ACC112 (cell line): ENCODE results near the gene ABR.

Experiments
- H2AFZ ChIP-seq: fragments of 200-600 bp; sonication (generic); one replicate; pipeline ENCODE4 v1.6.0; 2017; ENCODE audit warnings: antibody characterized with exemption, low read length; ENCODE audit not compliant: unreplicated experiment
- H3K27ac ChIP-seq: fragments of 200-600 bp; sonication (generic); 2 replicates; pipeline ENCODE4 v1.5.1; 2014; ENCODE audit warnings: low read depth, mild to moderate bottlenecking, antibody characterized with exemption, low read length, moderate library complexity
- H3K27me3 ChIP-seq: fragments of 200-600 bp; sonication (generic); 2 replicates; pipeline ENCODE4 v1.6.1; 2014; ENCODE audit warnings: mild to moderate bottlenecking, antibody characterized with exemption, low read length, moderate library complexity, mixed read lengths; ENCODE audit not compliant: insufficient read depth
- H3K36me3 ChIP-seq: fragments of 200-600 bp; sonication (generic); 2 replicates; pipeline ENCODE4 v1.6.1; 2016; ENCODE audit warnings: mild to moderate bottlenecking, antibody characterized with exemption, low read length, moderate library complexity, mixed read lengths; ENCODE audit not compliant: insufficient read depth
- H3K4me1 ChIP-seq: fragments of 200-600 bp; sonication (generic); one replicate; pipeline ENCODE4 v1.6.1; 2016; ENCODE audit warnings: low read length, mixed read lengths; ENCODE audit not compliant: insufficient read depth, unreplicated experiment, control insufficient read depth
- H3K4me3 ChIP-seq: fragments of 200-600 bp; sonication (generic); 2 replicates; pipeline ENCODE4 v1.5.1; 2014; ENCODE audit warnings: mild to moderate bottlenecking, low read depth, low read length
- H3K79me2 ChIP-seq: fragments of 200-600 bp; sonication (generic); one replicate; pipeline ENCODE4 v1.6.0; 2016; ENCODE audit warnings: low read length; ENCODE audit not compliant: control insufficient read depth, unreplicated experiment, insufficient read depth

ABR gene

DNA sequence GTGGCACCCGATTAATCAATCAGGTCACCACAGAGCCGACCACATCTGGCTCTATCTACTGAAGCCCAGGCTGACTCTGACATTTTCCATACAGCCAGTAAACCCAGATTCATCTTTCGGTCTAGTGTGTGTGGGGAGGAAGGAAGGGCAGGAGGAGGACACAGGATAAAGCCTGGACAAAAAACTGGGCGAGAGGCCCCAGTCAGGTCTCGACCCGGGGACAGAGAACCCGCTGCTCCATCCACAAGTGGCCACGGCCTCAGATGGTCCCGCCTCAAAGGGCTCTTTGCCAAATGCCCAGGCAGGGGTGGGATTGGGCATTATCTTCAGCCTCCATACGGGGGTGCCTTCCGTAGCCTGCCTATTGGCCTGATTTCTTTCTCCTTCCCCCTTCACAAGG lies 7.8 kb downstream of the ABR start:
- no peaks in the 10 kb centered on the region for H3K79me2 ChIP-seq
- H2AFZ ChIP-seq = no peak overlapping the region
- H3K27me3 ChIP-seq = no peaks in the 10 kb centered on the region
- H3K36me3 ChIP-seq = no peaks in the 10 kb centered on the region
- no peak overlapping the region for H3K4me3 ChIP-seq
- H3K27ac ChIP-seq = no peak overlapping the region
- H3K4me1 ChIP-seq = no peaks in the 10 kb centered on the region

DNA sequence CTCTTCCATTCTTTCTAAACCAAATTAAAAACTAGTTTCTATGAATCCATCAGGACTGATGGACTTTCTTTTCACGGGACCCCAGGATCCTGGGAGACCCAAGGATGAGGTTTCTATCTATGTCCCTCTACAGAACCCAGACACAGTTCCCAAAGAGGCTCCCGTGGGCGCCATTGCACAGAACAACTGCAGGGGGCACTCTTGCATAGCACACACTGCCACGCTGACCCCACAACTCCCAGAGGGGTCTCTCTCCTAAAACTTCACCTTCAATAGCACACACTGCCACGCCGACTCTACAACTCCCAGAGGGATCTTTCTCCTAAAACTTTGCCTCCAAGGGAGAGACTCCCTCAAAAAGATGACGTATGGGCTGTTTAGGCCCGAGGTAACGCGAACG lies 9.0 kb downstream of the ABR start:
- Histone ChIP-seq H3K4me1 (no peaks in the 10 kb centered on the region), H3K27me3 (no peaks in the 10 kb centered on the region), H2AFZ (no peak overlapping the region), H3K79me2 (no peaks in the 10 kb centered on the region), H3K4me3 (no peak overlapping the region), H3K27ac (no peak overlapping the region), H3K36me3 (no peaks in the 10 kb centered on the region)

DNA sequence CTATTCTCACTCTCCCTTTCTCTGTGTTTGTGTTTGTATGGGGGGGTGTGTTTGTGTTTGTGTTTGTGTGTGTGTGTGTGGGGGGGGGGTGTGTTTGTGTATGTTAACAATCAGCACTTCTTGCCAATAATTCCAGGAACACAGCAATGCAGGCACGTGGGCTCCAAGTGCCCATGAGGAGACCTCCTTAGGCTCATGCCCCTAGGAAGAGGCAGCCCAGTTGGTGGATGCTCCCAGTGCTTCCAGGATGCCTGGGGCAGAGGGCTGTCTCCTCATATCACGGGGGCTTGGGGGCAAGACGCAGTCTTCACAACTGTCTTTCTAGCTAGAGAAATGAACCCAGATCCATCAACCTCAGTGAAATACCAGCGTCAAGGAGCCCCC lies 9.9 kb downstream of the ABR start:
- Histone ChIP-seq H3K36me3 (no peaks in the 10 kb centered on the region), H3K27ac (no peak overlapping the region), H3K4me3 (no peak overlapping the region), H3K27me3 (no peaks in the 10 kb centered on the region), H3K4me1 (no peaks in the 10 kb centered on the region), H3K79me2 (no peaks in the 10 kb centered on the region), H2AFZ (no peak overlapping the region)

DNA sequence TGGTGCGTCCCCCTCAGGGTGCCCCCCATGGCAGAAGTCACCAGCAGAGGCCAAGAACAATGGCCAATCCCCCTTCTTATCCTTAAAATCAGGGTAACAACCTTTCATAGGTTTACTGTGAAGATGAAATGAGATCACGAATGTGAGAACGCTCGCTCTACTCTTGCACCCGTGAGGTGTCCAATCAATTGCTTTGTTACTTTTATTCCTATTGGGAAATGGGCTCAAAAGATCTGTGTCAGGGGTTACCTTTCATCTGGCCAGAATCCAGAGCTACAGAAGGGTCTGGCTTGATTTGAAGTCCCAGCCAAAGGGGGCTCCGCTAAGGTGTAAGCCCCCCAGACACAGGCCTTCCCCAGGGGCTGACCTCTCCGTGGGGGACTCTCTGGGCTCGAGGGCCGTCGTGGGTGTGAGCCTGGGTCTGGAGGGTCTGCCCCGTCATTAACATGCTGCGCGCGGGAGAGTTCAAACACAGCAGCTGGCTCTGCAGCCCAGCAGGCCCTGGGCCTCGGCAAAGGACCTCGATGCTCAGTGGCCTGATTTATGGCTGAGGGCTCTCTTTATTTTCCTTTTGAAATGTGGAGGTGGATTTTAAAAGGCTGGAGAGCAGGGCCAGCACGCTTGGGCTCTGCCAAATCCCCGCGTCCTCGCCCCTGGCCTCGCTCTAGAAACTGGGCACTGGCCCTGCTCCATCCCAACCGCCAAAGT lies 10.4 kb downstream of the ABR start:
- H3K36me3 ChIP-seq = no peaks in the 10 kb centered on the region
- H3K4me3 ChIP-seq = no peak overlapping the region
- H3K79me2 ChIP-seq = no peaks in the 10 kb centered on the region
- no peaks in the 10 kb centered on the region for H3K27me3 ChIP-seq
- H3K4me1 ChIP-seq = no peaks in the 10 kb centered on the region
- no peak overlapping the region for H3K27ac ChIP-seq
- H2AFZ ChIP-seq = no peak overlapping the region

DNA sequence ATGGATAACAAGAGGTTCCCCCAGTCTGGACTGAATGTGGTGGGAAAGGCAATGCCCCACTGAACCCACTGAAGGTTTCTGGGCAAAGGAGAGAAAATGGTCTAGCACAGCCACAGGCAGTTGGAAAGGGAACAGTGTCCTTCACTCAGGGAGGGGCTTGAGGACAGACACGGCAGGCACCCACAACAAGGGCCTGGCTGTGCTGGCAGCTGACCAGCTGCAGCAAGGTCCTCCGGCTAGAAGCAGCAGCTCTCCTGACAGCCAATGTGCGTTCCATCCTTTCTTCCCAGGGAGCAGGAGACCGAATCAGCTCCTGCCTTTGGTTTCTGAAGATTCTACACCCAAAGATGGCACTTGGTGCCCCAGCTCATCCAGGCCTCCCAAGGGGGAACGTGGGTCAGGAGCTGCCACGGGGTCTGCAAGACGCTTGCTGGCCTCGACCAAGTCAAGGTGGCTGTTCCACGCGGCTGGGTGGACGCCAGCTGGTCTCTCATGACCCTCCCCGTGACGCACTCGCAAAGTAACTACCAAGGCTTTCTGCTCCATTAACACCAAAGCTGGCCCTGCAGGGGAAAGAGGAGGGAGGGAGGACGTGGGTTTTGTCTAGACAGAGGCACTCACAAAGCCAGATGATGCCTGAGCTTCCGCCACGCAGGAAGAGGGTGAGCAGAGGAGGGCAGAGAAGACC lies 11.1 kb downstream of the ABR start:
- H3K4me1 ChIP-seq = no peaks in the 10 kb centered on the region
- no peak overlapping the region for H2AFZ ChIP-seq
- no peaks in the 10 kb centered on the region for H3K79me2 ChIP-seq
- H3K27me3 ChIP-seq = no peaks in the 10 kb centered on the region
- H3K36me3 ChIP-seq = no peaks in the 10 kb centered on the region
- no peak overlapping the region for H3K27ac ChIP-seq
- no peak overlapping the region for H3K4me3 ChIP-seq

DNA sequence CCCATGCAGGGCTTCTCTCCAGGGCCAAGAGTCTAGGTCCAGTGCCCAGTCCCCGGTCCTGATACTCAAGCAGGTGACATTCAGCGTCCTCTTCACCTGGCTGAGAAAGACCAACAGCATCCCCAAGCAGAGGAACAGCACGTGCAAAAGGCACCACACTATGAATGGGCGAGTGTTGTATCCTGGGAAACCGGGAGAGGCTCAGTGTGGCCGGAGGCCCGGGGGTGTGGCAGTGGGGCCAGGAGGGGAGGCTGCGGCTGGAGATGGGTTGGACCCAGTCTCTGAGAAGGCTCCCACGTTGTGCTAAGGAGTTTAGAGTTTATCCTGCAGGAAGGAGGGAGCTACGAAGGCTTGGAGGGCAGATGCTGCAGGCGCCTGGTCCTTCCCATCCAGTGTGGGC lies 13.5 kb downstream of the ABR start:
- H3K79me2 ChIP-seq = no peaks in the 10 kb centered on the region
- no peaks in the 10 kb centered on the region for H3K27me3 ChIP-seq
- H3K36me3 ChIP-seq = no peaks in the 10 kb centered on the region
- H3K4me1 ChIP-seq = no peaks in the 10 kb centered on the region
- no peak overlapping the region for H3K4me3 ChIP-seq
- H2AFZ ChIP-seq = no peak overlapping the region
- H3K27ac ChIP-seq = no peak overlapping the region

DNA sequence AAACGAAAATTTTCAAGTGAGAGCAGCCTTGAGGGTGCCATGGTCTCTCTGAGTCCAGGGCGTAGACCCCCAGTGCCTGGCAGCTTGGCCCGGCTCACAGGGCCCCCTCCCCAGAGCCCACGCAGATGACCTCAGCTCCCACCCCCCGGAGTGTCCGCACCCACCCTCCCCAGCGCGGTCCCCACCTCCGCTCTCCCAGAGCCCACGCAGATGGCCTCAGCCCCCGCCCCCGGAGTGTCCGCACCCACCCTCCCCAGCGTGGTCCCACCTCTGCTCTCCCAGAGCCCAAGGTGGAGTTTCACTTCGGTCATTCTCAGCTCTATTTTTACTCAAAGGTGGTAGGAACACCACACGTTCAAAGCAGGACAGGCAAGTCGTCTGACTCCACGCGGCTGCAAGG lies 13.9 kb downstream of the ABR start:
- H3K79me2 ChIP-seq = no peaks in the 10 kb centered on the region
- no peak overlapping the region for H2AFZ ChIP-seq
- H3K27ac ChIP-seq = no peak overlapping the region
- H3K36me3 ChIP-seq = no peaks in the 10 kb centered on the region
- H3K4me1 ChIP-seq = no peaks in the 10 kb centered on the region
- no peak overlapping the region for H3K4me3 ChIP-seq
- H3K27me3 ChIP-seq = no peaks in the 10 kb centered on the region

DNA sequence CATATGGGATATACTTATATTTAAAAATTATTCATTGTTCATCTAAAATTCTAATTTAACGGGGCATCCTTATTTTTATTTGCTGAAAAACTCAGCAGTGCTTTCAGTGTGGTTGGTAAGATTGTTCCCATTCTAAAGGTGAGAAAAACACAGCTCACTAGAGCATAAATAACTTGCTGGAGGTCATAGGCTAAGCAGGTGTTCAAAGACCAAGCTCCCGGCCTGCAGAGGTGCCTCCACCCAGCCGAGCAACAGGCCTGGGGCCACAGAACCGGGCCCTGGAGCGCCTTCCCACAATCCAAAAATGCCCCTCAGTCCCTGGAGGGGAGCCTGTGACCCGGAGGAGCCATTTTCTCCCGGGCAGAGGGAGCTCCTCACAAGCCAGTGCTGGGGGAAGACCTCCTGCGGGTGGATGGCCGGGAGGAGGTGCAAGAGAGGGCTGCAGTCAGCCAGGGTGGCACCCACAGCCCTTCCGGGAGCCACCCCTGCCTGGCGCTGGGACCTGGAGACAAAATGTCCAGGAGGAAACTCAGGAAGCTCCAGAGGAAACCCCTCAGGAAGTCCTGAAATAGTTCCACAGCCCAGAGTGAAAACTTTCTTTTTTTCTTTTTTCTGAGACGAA lies 14.7 kb downstream of the ABR start:
- H3K27ac ChIP-seq = no peak overlapping the region
- H3K36me3 ChIP-seq = no peaks in the 10 kb centered on the region
- H3K27me3 ChIP-seq = no peaks in the 10 kb centered on the region
- no peaks in the 10 kb centered on the region for H3K4me1 ChIP-seq
- no peaks in the 10 kb centered on the region for H3K79me2 ChIP-seq
- no peak overlapping the region for H3K4me3 ChIP-seq
- H2AFZ ChIP-seq = no peak overlapping the region

DNA sequence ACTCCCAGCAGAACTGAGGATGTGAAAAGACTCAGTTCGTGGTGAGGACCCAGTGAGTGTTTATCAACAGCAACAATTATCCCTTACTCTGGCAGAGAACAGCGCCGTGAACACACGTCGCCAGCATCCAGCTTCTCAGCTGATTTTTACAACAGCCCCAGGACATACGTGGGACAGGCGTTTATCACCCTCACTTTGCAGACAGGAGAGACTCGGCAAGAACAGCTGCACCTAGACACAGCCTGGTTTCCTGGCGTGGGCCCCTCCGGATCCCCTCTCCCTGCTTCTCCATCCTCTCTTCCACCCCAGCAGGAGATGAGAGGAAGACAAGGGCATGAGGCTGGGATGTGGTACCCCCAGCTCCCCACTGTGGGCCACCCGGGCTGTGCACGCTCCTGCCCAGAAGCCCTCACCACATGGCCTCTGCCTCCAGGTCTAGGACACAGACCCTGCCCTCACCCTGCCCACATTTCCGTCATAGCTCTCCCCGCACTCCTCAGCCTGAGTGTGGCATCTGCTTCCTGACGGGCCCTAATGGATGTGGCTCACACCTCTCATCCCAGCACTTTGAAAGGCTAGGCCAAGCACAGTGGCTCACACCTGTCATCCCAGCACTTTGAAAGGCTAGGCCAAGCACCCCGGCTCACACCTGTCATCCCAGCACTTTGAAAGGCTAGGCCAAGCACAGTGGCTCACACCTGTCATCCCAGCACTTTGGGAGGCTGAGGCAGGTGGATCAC lies 17.5 kb downstream of the ABR start:
- no peak overlapping the region for H2AFZ ChIP-seq
- no peaks in the 10 kb centered on the region for H3K36me3 ChIP-seq
- no peak overlapping the region for H3K4me3 ChIP-seq
- no peak overlapping the region for H3K27ac ChIP-seq
- no peaks in the 10 kb centered on the region for H3K27me3 ChIP-seq
- H3K79me2 ChIP-seq = no peaks in the 10 kb centered on the region
- H3K4me1 ChIP-seq = no peaks in the 10 kb centered on the region

DNA sequence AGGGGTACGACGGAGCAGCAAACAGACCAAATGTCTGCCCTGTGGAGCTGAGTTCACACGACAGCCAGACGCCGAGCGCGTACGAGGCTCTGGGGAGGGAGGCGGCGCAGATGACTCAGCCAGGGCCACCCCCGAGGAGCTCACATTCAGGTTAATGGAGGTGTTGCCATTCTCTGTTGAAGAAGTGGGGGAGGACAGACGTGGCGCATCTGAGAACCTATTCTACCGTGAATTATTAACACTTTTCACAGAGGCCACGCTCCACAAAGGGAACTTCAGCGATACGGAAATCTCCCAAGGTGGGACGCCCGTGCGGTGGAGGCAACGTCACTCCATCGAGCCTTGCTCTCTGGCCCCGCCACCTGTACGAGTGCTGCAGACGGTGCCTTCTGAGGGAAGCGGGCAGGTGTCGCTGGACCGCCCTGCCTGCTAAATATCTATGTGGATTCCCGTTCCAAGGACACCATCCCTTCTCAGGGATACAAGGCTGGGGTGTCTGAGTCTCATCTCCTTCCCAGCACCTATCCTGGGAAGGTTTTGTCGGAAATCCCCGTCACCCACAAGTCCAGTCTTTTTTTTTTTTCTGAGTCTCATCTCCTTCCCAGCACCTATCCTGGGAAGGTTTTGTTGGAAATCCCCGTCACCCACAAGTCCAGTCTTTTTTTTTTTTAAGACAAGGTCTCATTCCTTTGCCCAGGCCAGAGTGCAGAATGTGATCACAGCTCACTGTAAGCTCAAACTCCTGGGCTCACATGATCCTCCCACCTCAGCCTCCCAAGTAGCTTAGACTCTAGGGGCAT lies 19.0 kb downstream of the ABR start:
- no peak overlapping the region for H3K27ac ChIP-seq
- H3K4me3 ChIP-seq = no peak overlapping the region
- H3K4me1 ChIP-seq = no peaks in the 10 kb centered on the region
- no peaks in the 10 kb centered on the region for H3K36me3 ChIP-seq
- H2AFZ ChIP-seq = no peak overlapping the region
- H3K27me3 ChIP-seq = no peaks in the 10 kb centered on the region
- no peaks in the 10 kb centered on the region for H3K79me2 ChIP-seq
